ENCODE data around the gene CPA4.

CPA4 gene

DNA sequence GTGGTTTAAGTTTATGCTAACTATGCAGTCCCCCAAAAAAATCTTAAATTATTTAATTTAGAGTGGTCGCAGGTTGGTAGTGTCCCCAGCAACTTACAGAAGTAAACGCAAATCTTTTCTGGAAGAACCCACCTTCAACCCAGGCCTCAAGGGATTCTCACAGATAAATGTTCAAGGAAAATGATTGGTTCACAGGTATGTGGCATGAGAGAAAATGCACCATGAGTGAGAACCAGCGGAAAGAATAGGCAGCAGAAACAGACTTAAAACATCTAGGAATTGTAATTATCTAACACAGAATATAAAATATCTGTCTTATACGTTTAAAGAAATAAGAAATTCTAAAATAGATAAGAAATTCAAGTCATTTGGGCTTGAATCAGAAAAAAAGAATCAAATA, 48.9 kb downstream of the CPA4 start:
- Mint-ChIP-seq H3K4me1 (ENCODE audit: low read depth) (no peaks in the 10 kb centered on the region), H3K36me3 (no peaks in the 10 kb centered on the region), H3K27ac (no peak overlapping the region), H3K9me3 (ENCODE audit: low read depth) (no peaks in the 10 kb centered on the region), H3K27me3 (no peaks in the 10 kb centered on the region), H3K4me3 (no peak overlapping the region)

GRCh38 chr7:130342701-130343380, 49.9 kb downstream of the CPA4 start:
- Mint-ChIP-seq H3K4me3 (no peak overlapping the region), H3K9me3 (ENCODE audit: low read depth) (no peaks in the 10 kb centered on the region), H3K36me3 (no peaks in the 10 kb centered on the region)

DNA sequence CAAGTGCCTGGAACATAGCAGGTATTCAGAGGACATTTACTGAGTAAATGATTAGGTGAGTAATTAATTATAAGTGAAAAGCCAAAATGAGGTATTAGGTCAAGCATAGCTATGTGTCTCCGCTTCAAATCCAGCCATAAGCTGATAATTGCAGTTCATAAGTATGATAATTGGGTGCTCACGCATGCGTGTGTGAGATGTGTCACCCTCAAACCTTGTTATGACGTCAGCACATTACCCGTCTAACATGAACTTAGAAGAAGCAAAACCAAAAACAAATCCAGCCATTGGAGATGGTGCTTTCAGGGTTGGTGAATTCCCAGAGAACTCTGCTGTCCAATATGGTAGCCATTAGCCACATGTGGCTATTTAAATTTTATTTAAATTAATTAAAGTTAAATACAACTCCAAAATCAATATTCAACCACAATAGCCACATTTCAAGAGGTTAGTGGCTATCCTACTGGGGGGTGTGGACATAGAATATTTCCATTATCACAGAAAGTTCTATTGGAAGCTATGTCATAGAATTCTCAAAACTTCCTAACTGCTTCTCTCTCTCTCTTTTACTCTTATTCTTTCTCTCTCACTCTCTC, 51.4 kb downstream of the CPA4 start, which contains the start of gene CPA5:
Gene CPA5, plus strand, starts transcription at position 546 of the 596 bp plus-strand sequence. CDS start 1,670 bp downstream, outside the sequence.
- Mint-ChIP-seq H3K36me3 (no peaks in the 10 kb centered on the region), H3K27me3 (no peaks in the 10 kb centered on the region), H3K4me3 (no peak within 1 kb of the TSS), H3K4me1 (ENCODE audit: low read depth) (no peaks in the 10 kb centered on the region), H3K27ac (no peak within 1 kb of the TSS), H3K9me3 (ENCODE audit: low read depth) (no peaks in the 10 kb centered on the region)

More at GRCh38 chr7:130342701-130343380, 49.9 kb downstream of the CPA4 start:
- no peaks in the 10 kb centered on the region for H3K4me1 Mint-ChIP-seq (ENCODE audit: low read depth)
- no peak overlapping the region for H3K27ac Mint-ChIP-seq
- no peaks in the 10 kb centered on the region for H3K27me3 Mint-ChIP-seq

DNA sequence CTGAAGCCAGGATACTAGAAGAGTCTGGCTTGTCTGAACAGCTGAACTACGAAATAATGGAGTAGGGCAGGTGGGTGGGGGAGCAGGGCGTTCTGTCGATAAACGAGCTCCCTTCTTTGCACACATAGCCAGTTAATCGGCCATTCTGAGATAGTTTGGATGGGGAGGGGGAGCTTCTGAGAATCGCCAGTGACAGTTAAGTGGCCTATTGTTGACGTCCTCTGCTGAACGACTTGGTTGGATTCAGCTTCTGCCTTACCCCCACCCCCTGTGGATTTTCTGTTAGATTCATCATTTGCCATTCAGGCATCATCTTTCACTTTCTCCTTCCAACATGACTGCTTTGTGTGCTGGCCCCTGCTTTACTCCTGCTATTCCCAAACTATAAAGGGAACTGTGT, 52.2 kb downstream of the CPA4 start:
- Mint-ChIP-seq H3K4me3 (no peak overlapping the region), H3K27me3 (no peaks in the 10 kb centered on the region), H3K4me1 (ENCODE audit: low read depth) (no peaks in the 10 kb centered on the region), H3K36me3 (no peaks in the 10 kb centered on the region), H3K9me3 (ENCODE audit: low read depth) (no peaks in the 10 kb centered on the region), H3K27ac (no peak overlapping the region)

DNA sequence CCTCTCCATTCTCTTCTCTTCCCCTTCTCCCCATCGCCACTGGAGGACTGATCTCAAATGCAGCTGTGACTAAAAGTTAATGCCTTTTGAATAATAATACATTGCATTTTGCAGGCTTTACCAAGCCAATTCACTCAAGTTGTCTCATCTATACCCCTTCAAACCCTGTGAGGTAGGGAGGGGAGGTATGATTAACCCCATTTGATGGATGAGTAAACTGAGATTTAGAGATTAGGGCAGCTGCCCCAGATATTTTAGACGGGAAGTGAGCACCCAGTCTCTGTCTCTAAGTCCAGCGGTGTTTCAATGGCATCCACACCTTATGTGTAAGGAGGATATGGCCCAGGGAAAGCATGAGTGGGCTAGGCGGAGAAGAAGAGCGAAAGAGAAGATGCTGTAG, 52.8 kb downstream of the CPA4 start:
- Mint-ChIP-seq H3K27me3 (no peaks in the 10 kb centered on the region), H3K4me1 (ENCODE audit: low read depth) (peaks cover 1% of the 10 kb centered on the region), H3K27ac (no peak overlapping the region), H3K9me3 (ENCODE audit: low read depth) (no peaks in the 10 kb centered on the region), H3K36me3 (no peaks in the 10 kb centered on the region), H3K4me3 (no peak overlapping the region)

DNA sequence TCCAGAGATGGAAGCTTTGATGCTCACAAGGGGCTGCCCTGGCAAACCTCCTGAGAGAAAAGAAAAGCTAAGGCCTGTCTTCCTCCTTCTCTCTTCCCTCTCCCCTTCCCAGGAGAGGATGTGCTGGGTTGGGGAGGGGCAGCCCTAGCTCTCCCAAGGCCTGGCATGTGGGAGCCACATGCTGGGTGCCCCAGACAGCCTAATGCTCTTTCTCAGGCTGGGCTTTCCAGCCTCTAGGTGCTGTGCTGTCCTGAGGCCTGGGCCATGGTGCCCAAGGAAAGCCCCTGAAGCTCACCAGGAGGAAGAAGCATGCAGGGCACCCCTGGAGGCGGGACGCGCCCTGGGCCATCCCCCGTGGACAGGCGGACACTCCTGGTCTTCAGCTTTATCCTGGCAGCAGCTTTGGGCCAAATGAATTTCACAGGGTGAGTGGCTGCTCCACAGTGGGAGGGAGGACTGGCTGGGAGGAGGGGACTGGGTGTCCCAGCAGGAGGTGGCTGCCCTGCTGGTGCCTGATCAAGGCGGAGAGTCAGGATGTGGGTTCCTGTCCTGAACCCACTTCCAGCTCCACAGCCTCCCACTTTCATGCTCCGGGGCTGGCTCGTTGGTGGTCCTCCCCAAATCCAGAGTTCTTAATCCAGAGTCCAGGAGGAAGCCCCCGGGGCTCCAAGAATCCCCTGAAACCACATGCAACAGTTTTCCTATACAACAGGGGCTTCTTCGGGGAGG, 53.4 kb downstream of the CPA4 start:
- Mint-ChIP-seq H3K27ac (no peak overlapping the region), H3K4me1 (ENCODE audit: low read depth) (peaks cover 7% of the 10 kb centered on the region), H3K36me3 (no peaks in the 10 kb centered on the region), H3K27me3 (no peaks in the 10 kb centered on the region), H3K9me3 (ENCODE audit: low read depth) (no peaks in the 10 kb centered on the region), H3K4me3 (no peak overlapping the region)

GRCh38 chr7:130346941-130347340, 54.0 kb downstream of the CPA4 start:
- no peaks in the 10 kb centered on the region for H3K27me3 Mint-ChIP-seq
- H3K36me3 Mint-ChIP-seq: no peaks in the 10 kb centered on the region
- peaks cover 8% of the 10 kb centered on the region for H3K4me1 Mint-ChIP-seq (ENCODE audit: low read depth)
- no peaks in the 10 kb centered on the region for H3K9me3 Mint-ChIP-seq (ENCODE audit: low read depth)
- H3K4me3 Mint-ChIP-seq: no peak overlapping the region
- no peak overlapping the region for H3K27ac Mint-ChIP-seq

DNA sequence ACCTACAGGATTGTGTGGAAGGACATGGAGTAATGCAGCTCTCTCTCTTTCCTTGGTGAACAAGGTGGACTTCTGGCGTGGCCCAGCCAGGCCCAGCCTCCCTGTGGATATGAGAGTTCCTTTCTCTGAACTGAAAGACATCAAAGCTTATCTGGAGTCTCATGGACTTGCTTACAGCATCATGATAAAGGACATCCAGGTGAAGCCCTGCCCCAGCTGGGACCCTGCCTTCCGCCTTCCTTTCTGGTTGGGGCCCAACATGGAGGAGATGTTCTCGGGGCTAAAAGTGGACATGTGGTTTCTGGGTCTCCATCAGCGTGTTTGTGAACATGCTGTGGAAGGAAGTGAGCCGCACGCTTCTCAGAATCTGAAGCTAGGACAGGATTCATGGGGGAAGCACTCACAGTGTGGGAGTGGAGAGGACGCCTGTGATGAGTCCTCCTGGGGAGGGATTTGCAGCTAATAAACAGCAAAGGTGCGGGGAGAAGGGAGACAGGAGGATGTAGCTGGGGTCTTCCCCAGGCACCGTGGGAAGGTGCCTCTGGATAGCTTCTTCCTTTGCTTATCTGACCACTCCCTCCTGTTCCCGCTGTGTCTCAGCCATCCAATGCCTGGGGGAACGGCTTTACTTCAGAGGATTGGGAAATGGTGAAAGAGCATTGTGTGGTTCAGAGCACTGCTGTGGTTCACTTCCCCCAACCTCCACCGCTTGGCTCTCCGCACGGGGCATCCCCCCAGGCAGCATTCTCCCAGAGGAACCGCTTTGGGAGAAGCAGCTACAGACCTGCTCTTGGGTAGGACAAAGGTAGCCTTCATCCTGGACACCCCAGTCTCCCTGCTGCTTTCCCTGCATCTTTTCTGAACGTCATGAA, 57.2 kb downstream of the CPA4 start:
- Mint-ChIP-seq H3K27me3 (no peaks in the 10 kb centered on the region), H3K9me3 (ENCODE audit: low read depth) (no peaks in the 10 kb centered on the region), H3K36me3 (no peaks in the 10 kb centered on the region), H3K4me1 (ENCODE audit: low read depth) (peaks cover 8% of the 10 kb centered on the region), H3K4me3 (no peak overlapping the region), H3K27ac (no peak overlapping the region)

GRCh38 chr7:130350945-130351790, 58.2 kb downstream of the CPA4 start:
- no peak overlapping the region for H3K27ac Mint-ChIP-seq

DNA sequence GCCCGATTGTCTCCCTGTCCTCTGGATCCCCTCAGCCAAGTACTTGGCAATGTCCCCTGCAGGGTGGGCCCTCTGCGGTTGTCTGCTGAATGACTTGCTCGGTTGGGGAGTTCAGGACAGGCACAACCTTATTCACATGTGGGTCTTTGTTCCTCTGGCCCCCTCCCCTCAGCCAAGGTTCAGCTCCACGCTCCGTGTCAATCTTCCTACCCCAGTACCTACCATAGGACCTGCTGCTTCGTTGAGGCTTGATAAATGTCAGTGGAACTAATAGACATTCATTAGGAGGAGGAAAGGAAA, 58.8 kb downstream of the CPA4 start:
- H3K27ac Mint-ChIP-seq: no peak overlapping the region
- H3K9me3 Mint-ChIP-seq (ENCODE audit: low read depth): no peaks in the 10 kb centered on the region
- H3K4me1 Mint-ChIP-seq (ENCODE audit: low read depth): peaks cover 8% of the 10 kb centered on the region
- H3K36me3 Mint-ChIP-seq: no peaks in the 10 kb centered on the region
- H3K27me3 Mint-ChIP-seq: no peaks in the 10 kb centered on the region
- no peak overlapping the region for H3K4me3 Mint-ChIP-seq

More at GRCh38 chr7:130350945-130351790, 58.2 kb downstream of the CPA4 start:
- no peaks in the 10 kb centered on the region for H3K36me3 Mint-ChIP-seq
- no peaks in the 10 kb centered on the region for H3K27me3 Mint-ChIP-seq
- peaks cover 8% of the 10 kb centered on the region for H3K4me1 Mint-ChIP-seq (ENCODE audit: low read depth)
- H3K9me3 Mint-ChIP-seq (ENCODE audit: low read depth): no peaks in the 10 kb centered on the region
- H3K4me3 Mint-ChIP-seq: no peak overlapping the region

DNA sequence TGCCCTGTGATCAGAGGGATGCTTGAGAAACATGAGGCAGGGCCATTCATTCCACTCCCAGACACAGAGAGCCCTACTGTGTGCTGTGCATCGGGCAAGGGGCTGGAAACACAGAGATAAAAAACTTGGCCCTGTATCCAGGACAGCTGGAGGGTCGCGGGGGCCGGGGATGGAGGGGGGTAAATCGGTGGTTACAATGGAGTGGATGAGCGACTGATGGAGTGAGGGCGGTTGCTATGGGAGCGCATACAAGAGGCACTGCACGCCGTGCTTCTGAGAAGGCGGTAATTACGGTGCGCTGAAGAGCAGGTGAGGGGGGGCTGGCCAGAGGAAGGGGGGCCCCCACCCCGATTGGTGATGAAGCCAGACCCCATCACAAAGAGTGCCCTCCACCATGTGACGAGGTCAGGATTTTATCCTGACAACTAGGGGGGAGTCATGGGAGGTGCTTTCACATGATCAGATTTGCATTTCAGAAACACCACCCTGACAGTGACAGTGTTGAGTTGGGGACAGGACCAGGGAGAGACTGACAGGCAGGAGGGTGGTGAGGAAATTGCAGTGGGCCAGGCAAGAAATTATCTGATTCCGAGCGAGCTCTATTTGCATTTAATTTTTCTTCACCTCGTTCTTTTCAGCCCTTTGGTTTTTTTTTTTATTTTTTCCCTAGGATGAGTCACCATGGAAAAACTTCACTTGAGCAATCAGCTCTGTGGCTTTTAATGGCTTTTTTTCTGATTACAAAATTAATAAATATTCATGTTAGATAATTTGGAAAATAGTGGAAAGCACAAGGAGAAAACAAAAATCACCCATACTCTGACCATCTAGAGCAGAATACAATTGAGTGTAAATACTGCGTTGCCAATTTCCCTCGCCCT, 59.5 kb downstream of the CPA4 start:
- no peaks in the 10 kb centered on the region for H3K9me3 Mint-ChIP-seq (ENCODE audit: low read depth)
- no peak overlapping the region for H3K27ac Mint-ChIP-seq
- H3K4me3 Mint-ChIP-seq: no peak overlapping the region
- H3K36me3 Mint-ChIP-seq: no peaks in the 10 kb centered on the region
- H3K4me1 Mint-ChIP-seq (ENCODE audit: low read depth): peaks cover 8% of the 10 kb centered on the region
- no peaks in the 10 kb centered on the region for H3K27me3 Mint-ChIP-seq

GRCh38 chr7:130353196-130353595, 60.2 kb downstream of the CPA4 start:
- H3K9me3 Mint-ChIP-seq (ENCODE audit: low read depth): no peaks in the 10 kb centered on the region

DNA sequence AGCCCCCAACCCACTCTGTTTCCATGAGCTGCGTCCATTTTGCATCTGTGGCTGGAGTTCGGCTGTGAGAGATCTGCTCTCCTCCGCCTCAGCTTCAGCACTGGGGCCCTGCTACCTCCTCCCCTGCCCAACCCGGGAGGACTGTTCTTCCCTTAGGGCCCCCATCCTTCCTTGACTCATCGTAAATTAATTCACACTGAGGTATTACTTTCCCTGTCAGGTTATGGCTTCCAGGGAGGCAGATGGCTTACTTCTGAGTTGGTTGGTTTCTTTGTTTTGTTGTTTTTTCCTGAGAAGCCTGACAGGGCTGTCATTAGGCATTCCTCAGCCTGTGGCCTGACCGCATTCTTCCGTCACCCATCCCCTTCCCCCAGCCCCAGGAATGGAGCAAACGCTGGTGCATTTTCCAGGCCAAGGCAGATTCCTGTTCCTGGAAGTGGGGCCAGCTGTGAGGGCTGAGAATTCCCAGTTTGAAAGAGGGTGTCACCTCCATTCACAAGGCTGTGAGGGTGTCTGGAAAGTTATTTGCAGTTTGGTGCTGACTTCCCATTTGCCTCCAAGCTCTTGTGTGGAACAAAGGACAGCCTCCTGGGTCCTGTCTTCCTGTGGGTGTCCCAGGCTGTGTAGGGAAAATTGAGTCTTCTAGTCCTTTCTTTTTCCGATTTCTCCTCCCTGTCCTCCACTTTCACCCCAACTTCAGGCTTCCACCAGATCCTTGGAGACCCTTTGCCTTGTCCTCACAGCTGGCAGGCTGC, 63.3 kb downstream of the CPA4 start:
- H3K4me3 Mint-ChIP-seq: no peak overlapping the region
- no peak overlapping the region for H3K27ac Mint-ChIP-seq
- H3K4me1 Mint-ChIP-seq (ENCODE audit: low read depth): peaks cover 2% of the 10 kb centered on the region
- peaks cover 4% of the 10 kb centered on the region for H3K9me3 Mint-ChIP-seq (ENCODE audit: low read depth)
- no peaks in the 10 kb centered on the region for H3K27me3 Mint-ChIP-seq
- peaks cover 9% of the 10 kb centered on the region for H3K36me3 Mint-ChIP-seq

More at GRCh38 chr7:130353196-130353595, 60.2 kb downstream of the CPA4 start:
- H3K36me3 Mint-ChIP-seq: no peaks in the 10 kb centered on the region
- no peak overlapping the region for H3K4me3 Mint-ChIP-seq
- no peaks in the 10 kb centered on the region for H3K27me3 Mint-ChIP-seq
- H3K27ac Mint-ChIP-seq: no peak overlapping the region
- peaks cover 8% of the 10 kb centered on the region for H3K4me1 Mint-ChIP-seq (ENCODE audit: low read depth)

Measured in activated naive CD8-positive, alpha-beta T cell (primary cell).